NCI-H460 (cell line): ENCODE data around the gene DIP2B. TPM values are rescaled to one million over a fixed set of nuclear protein-coding genes. Genes with fewer than 3 reads are reported as not detected.

Source experiments
- DNase-seq: peaks from one replicate; pipeline ENCODE4 v3.0.0-alpha.2; 2016; ENCODE audit warnings: low read depth; ENCODE audit errors: extremely low read depth
- total RNA-seq: library from RNA; depleted of rRNA; stranded (reverse); fragments of >200 nt; shearing (Covaris generic); gene quantifications from 2 replicates; pipeline ENCODE4 v1.2.3, GENCODE V29; 2014

DIP2B gene
- total RNA-seq, 1 experiment from 2014 or later: 17.8 TPM

- no peak for DNase-seq
Measured at GRCh38 chr12:50634379-50634778, 129.6 kb downstream of the DIP2B start.

- DNase-seq: no peak
Measured at GRCh38 chr12:50635364-50635763, 130.6 kb downstream of the DIP2B start.

GRCh38 chr12:50635857-50636256 lies 131.1 kb downstream of the DIP2B start:
- no peak for DNase-seq

GRCh38 chr12:50636505-50636904 lies 131.7 kb downstream of the DIP2B start:
- no peak for DNase-seq

DNA sequence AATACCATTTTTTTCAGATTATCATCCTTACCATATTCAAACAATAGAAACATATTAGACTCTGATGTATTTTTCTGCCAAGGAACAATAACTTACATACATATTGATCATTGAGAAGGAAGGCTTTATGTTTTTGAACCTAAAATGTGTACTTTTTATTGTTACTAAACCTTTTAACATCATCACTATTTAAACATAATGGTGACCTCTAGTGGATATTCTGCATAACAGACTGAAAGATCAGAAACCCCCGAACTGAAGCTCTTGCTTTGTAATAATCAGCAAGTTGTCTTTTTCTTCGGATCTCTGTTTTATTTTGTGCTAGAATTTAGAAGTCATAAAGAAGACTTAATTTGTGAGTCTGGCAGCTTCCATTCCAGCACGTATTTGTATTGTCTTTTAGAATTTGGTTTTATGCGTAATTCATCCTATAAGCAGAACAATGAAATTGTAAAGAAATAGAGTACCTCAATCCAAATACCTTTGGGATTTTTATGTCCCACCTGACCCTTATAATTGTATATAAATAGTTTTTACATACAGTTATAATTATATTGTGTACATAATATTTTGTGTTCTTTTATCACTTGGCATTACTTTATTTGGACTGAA lies 133.2 kb downstream of the DIP2B start:
- peak; percentile 43 for DNase-seq

- no peak for DNase-seq
Measured at GRCh38 chr12:50638482-50638880, 133.7 kb downstream of the DIP2B start.

DNA sequence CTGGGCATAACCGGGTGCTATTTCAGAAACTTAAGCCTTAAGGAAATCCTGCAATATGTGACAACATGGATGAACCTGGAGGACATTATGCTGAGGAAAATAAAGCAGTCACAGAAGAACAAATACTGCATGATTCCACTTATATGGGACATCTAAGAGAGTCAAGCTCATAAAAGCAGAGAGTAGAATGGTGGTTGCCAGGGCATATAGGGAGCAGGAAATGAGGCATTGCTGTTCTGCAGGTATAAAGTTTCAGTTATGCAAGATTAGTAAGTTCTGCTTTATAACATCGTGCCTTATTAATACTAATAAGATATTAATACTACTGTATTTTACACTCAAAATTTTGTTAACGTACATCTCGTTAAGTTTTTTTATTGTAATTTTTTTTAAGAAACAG lies 134.9 kb downstream of the DIP2B start:
- no peak for DNase-seq

- DNase-seq: no peak
Measured at GRCh38 chr12:50640321-50640939, 135.6 kb downstream of the DIP2B start.

DNA sequence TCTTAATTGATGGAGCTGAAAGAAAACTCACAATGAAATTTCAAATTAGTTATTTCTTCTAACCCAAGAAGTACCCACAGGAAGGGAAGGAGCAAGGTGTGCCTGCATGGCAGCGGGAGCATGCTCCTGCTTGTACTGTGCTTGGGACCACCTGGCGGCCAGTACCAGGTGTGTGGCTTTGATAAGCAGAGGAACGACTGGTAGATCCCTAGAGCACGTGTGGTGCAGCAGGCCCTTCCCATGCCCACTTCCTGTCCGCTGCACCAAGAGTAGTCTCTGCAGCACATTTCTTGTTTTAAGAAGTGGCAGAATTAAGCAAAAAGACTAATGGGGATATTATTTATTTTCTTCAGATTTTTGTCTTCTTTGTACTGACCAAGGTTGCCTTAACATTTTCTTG lies 136.8 kb downstream of the DIP2B start:
- DNase-seq: no peak

GRCh38 chr12:50642035-50642451 lies 137.3 kb downstream of the DIP2B start:
- DNase-seq: no peak

GRCh38 chr12:50642761-50643160 lies 138.0 kb downstream of the DIP2B start:
- no peak for DNase-seq

GRCh38 chr12:50647031-50647430 lies 142.2 kb downstream of the DIP2B start:
- DNase-seq: no peak

DNA sequence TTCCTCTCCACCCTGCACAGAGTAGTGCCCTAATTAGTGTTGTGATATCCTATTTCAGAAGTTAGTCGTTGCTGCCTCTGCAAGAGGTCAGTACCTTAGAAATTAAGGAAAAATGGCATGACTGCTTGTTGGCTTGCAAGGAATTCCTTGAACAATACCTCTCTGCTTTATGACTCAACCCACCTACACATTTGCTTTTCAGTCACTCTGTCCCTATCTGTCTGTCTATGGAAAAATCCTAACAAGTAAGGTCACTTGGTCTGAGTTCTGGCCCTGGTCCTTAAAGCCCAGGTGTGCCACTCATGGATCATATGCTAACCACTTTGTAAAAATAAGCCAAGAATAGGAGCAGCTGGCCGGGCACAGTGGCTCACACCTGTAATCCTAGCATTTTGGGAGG lies 142.7 kb downstream of the DIP2B start:
- DNase-seq: no peak

GRCh38 chr12:50650285-50650684 lies 145.5 kb downstream of the DIP2B start:
- DNase-seq: no peak

DNA sequence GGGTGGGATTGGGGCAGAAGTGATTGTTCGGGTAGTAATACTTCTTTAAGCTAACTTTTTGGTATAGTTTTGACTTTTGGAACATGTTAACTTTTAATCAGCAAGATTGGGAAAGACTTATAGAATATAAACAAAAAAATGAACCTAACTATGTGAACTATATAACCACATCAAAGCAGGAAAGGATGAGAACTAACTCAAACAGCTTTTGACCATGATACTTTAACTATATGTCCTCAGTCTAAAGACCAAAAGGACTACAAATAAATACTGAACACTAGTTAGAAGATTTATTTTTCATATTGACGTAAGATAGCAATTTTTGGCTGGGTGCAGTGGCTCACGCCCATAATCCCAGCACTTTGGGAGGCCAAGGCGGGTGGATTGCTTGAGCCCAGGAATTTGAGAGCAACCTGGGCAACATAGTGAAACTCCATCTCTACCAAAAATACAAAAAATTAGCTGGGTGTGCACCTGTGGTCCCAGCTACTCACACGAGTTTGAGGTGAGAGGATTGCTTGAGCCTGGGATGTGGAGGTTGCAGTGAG lies 150.7 kb downstream of the DIP2B start:
- no peak for DNase-seq

GRCh38 chr12:50659260-50659659 lies 154.5 kb downstream of the DIP2B start:
- DNase-seq: no peak

DNA sequence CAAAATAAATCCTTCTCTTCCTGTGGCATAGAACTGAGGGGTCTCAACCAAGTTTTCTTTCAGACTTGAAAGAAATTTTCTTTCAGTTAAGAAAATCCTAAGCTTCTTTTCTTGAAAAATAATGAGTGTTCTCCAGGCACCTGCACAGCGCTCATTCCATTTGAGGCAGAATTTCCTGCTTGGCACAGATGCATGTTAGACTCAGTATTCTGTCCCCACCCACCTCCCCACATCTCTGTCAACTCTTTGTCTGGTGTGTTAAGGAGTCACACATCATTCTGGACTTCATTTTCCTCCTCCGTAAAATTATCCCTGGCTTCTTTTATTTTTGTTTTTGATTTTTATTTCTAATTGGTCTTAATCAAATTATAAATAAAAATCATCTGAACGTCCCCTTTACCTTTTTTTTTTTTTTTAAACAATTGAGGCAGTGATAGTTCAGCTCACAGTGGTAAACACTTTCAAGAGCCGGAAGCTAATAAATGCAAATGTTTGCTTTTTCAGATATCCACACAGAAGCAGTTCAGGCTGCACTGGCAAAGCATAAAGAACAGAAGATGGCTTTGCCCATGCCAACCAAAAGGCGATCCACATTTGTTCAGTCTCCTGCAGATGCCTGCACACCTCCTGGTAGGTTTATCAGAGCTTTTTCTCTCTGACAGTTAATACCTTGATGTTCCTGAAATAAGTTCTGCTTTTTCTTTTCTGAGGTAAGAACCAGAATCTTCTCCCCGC lies 155.1 kb downstream of the DIP2B start:
- DNase-seq: no peak

DNA sequence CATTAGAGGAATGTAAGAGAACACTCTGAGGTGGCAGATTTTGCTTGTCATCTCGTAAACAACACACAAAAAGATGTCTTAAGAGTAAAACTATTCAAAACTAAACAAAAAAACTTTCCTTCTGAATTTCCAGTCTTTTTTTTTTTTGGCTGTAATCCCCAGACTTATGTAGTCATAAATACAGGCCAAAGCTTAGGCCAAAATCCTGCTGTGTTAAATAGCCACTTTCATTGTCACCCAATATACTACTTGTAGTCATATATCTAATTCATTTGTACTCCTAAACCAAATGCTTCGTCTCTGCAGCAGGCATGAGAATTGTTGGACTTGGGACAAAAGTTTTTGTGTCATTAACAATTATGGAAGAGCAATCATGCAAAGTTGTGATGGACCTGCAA lies 155.6 kb downstream of the DIP2B start:
- no peak for DNase-seq

GRCh38 chr12:50661300-50662115 lies 156.7 kb downstream of the DIP2B start:
- no peak for DNase-seq

- no peak for DNase-seq
Measured at GRCh38 chr12:50662116-50662510, 157.3 kb downstream of the DIP2B start.

DNA sequence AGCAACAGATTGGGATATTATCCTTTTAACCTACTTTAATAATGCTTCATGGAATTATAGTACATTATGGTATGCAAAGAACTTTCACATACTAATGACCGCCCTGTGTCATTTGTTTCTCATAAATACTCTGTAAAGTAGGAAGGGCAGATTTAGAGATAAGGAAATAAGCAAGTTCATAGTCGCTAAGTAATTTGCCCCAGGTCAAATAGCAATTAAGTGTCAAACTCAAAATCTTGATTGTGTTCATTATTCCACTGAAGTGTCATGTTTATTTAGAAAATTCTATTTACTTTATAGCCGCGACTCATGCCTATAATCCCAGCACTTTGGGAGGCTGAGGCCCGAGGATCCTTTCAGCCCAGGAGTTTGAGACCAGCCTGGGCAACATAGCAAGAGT lies 160.4 kb downstream of the DIP2B start:
- no peak for DNase-seq
